GM19463 (cell line): ENCODE results near the gene TUB.

ENCODE experiments used
- ATAC-seq: cut with Tn5 transposase; IDR thresholded peaks from one replicate; pipeline ENCODE4 v1.9.1; 2021; ENCODE audit warnings: mild to moderate bottlenecking, moderate library complexity; ENCODE audit not compliant: unreplicated experiment

TUB gene

DNA sequence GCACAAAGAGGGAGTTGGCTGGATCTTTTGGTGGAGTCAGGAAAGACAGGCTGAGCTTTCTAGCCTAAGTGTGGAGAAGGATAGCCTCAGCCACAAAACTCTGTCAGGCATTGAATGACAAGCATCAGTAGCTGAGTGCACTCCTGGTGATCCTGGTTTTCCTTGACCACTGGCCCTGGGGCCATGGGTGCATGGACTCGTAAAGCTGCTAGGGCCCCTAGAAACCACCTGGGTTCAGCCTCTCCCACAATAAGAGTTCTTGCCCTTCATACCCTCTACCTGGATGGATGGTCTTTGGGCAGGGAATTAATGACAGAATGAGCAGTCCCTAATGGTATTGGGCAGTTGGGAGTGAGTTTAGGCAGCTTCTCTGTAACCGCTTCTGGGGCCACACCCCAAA, 22.9 kb downstream of the TUB start:
- no peak for ATAC-seq

DNA sequence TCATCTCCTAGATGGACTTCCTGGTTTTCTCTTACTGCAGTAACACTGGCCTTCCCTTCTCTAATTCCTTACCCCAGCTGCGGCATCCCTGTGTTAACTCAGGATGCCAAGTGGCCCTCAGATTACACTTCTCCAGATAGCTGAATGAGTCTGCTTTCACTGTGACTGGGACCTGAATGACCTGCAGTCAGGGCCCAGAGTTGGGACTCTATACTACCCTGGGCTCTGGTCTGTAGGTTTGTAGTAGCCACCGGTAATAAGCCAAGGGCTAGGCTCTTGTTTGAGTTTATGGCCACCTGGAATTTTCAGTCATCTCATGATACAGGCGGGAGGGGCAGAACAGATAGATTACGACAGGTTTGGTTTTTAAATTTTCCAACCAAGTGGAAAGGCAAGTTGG, 24.1 kb downstream of the TUB start:
- no peak for ATAC-seq

DNA sequence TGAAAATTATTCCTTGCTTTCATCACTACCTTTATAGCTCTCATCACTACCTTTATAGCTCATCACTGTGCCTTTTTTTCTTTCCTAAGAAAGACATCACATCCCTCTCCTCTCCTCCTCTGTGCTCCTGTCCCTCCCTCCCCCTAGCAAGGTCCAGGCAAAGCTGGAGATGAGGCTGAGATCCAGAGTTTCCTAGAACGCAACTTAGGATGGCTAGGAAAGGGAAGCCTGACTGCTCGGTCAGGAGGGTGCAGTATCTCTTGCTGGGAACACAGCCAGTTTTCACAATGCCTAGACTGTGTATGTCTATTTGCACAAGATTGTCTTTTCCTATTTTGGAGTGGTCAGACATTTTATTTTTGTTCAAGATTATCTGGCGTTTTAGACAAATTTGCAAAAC, 24.7 kb downstream of the TUB start:
- ATAC-seq, result no peak

DNA sequence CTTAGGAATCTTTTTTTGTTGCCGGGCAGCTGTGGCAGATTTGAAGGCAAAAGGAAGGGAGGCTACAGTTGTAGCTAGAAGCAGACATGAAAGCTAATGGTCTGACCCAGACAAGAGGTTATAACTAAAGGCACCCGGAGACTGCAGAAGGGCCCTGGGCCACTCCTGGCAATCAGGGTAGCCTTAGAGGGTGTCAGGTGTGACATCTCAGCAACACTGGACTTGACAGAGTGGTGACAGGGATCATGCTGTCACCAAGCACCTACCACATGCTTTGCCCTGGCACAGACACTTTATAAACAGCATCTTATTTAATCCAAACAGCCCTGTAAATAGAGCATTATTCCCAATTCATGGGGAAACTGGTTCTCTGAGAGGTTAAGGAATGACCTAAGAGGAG, 25.7 kb downstream of the TUB start:
- no peak for ATAC-seq

DNA sequence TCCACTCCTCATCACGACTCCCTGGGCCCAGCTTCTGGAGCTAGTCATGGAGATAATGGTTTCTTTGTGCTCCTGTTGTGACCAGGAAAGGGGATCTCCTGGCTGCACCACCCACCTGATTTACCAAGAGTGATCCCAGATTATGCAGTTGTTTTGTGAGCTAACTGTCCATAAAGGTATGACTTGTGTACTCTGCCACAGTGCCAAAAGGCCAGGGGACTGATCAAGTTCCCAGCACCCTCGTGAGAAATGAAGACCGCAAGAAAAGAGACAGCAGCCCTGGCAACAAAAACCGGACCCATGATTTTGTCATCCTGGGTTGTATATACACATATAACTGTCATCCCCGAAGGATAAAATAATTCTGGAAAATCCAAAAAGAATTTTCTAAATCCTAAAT, 26.6 kb downstream of the TUB start:
- no peak for ATAC-seq

DNA sequence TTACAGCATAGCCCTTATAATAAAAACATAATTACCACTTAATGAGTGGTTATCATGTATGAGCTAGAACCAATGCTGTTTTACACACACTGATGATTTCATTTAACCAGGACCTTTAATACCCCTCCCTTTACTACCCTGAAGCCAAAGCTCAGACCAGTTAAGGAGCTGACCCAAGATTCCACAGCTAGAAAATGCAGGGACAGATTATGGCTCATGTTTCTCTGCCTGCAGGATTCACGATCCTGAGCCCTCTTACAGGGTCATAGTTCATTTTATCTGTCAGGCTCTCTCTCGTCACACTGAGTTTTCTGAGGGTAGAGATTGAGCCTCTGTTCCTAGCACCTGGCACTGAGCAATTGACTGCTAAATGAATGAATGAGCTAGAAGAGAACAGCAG, 27.4 kb downstream of the TUB start:
- no peak for ATAC-seq

DNA sequence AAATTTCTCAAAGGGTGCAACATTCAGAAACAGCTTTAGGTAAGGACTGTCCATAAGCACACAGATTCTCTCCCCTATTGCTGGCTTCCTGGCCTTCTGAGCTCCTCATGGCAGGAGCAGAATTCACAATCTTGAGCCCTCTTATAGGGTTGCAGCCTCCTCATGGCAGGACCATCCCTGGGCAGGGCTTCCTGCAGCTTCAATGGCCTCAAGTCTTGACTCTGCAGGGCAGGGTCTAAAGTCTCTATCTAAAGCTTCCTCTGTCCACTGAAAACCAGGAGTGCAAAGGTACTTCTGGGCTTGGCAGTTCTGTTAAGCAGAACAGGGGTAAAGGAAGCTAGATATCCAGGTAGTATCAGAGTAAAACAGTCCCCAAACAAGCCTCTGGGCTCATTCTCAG, 28.7 kb downstream of the TUB start:
- no peak for ATAC-seq

DNA sequence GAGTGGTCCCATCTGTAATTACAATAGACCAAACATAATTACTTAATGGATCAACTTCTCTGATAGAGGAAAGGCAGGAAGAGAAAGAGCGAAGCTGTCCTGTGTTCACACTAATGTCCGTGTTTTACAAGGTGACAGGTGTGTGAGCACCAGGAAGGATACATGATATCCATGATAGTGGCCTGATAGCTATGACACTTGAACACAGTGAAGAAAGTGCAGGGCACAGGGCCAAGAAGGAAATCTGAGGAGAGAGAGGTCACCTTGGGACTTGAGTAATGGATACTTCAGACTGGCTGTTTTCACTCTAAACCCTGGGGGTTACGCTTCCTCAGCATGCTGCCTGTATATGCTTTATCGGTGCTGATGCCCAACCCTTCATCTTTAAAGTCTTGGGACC, 29.4 kb downstream of the TUB start:
- no peak for ATAC-seq

DNA sequence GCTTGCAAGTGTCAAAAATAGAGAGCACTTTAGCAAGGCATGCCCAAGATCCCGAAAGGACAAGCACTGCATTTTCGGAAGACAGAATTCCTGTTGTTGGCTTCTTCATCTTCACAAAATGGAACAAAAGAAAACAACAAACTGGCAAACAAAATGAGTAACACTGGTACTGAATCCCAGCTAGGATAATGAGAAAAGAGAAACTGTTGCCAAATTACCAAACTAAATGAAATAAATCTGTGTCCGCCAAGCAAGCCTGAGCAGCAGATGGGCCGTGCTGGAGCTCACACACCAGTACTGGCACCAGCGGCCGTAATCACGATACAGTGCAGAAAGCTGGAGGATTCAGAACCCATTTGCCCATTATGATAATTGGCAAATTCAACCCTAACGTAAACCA, 30.6 kb downstream of the TUB start:
- no peak for ATAC-seq

DNA sequence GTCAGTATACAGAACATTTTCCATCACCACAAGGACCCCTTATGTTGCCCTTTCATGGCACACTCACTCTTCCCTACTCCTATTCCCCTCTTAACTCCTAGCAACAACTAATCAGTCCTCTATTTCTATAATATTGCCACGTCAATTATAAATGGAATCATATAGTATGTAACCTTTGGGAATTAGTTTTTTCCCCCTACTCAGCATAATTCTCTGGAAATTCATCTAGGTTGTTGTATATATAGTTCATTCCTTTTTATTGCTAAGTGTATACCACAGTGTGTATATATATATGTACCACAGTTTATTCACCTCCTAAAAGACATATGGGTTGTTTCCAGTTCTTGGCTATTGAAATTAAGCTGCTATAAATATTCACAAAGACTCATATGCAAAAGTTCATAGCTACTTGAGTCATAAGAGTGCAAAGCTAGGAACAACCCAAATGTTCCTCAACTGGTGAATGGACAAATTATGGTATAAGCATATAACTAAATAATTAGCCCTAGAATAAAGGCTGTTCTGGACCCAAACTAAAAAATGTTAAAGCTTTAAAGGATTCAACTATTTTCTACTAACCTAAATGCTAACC, 41.3 kb downstream of the TUB start:
- no peak for ATAC-seq

DNA sequence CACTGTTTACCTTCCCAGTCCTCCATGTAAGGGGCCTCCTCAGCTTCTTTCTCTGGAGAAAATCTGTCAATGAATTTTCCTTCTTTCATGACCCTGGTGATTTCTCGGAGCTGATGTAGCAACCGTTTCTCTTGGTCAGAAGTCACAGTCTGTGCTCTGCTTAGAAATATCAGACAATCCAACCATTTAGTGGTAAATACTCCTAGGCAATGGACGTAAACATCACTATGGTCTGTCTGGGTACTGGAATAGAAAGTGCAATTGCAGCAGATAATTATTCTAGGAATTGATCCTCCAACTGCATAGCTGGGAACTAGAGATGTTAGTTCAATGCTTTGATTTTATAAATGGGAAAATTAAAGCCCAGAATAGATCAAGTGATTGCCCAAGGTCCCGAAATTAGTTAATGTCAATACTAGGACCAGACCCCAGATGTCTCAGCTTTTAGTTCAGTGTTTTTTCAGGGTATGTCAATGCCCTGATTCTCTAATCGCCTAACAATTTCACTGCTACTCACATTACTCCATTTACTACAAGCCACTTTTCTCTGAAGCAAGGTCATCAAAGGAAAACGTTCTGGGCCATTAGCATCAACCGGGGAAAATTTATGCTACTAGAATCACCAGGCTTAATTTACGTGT, 45.8 kb downstream of the TUB start:
- no peak for ATAC-seq

DNA sequence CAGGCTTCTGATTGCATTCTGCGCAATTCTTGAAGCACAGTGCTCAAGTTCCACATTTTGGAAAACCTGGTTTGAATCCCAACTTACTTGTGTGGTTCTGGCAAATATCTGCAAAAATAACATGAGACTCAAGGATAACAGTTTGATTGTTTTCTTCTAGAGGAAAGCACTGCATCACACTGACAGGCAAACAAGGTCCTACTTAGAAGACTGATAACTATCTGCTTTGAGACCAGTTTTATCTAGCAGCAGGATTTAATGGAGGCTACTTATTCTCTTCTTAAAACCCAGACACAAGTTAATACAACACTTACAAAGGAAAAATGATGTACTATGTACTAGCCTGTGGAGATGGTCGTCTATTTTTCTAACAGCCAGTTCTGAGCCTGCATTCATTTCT, 46.4 kb downstream of the TUB start:
- ATAC-seq, result no peak

DNA sequence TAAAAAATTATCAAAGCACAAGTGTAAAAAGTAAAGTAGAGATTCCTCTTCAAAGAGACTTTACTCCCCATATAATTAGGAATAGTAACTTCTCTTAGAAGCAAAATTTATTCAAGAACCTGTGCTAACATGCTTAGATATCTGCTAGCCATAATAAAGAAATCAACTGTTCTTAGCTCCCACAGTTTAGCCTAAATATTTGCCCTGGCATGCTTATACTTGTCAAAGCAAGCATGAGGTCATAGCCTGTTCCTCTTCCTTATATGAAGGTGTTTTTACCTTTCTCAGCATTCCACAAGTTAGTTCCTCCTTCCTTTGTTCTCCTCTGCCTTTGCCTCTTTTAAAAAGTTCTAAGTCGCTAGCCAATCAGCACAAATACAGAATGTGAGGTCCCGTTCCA, 57.5 kb downstream of the TUB start:
- no peak for ATAC-seq

DNA sequence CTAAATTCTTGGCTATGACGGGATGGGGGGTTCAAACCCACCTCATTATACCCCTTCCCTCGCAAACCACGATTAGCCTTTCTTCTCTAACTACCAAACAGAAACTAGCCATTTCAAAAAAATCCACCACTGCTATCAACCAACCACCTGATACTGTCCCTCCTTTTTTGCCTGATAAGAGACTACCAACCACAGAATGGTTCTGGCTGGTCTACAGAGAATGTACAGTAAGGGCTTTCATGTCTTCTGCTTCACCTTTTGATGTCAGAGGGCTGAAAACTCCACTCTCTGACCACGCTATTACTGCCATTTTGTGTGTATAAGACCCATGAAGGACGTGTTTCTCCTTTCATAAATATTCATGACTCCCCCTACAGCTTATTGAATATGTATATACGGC, 68.7 kb downstream of the TUB start:
- no peak for ATAC-seq
